Stimulated activated CD4-positive, alpha-beta T cell treated with anti-CD3 and anti-CD28 coated beads, Interleukin-12 subunit alpha, Interleukin-12 subunit beta, amount 100 ng/mL, for 4 hours (primary cell): Measurements from ENCODE around the gene FIBCD1.

Source experiments
- DNase-seq: peaks from one replicate; pipeline ENCODE4 v3.0.0-alpha.2; 2020

FIBCD1 gene

GRCh38 chr9:130852801-130853200 is 86.2 kb downstream of the FIBCD1 start:
- DNase-seq: no peak
